NCI-H2196 treated with DMSO at 0.1 percent for 48 hours (cell line): ENCODE data around the gene SOCS2.
"Not testable (repeated sequence)": the region's sequence is repeated elsewhere in the genome, so short reads cannot be mapped to it uniquely, and the experiment has no call there.

Experiments
- DNase-seq: peaks from one replicate; lab custom pipeline; 2025; ENCODE audit not compliant: unreplicated experiment; lab: John Stamatoyannopoulos, UW

SOCS2 gene

DNA sequence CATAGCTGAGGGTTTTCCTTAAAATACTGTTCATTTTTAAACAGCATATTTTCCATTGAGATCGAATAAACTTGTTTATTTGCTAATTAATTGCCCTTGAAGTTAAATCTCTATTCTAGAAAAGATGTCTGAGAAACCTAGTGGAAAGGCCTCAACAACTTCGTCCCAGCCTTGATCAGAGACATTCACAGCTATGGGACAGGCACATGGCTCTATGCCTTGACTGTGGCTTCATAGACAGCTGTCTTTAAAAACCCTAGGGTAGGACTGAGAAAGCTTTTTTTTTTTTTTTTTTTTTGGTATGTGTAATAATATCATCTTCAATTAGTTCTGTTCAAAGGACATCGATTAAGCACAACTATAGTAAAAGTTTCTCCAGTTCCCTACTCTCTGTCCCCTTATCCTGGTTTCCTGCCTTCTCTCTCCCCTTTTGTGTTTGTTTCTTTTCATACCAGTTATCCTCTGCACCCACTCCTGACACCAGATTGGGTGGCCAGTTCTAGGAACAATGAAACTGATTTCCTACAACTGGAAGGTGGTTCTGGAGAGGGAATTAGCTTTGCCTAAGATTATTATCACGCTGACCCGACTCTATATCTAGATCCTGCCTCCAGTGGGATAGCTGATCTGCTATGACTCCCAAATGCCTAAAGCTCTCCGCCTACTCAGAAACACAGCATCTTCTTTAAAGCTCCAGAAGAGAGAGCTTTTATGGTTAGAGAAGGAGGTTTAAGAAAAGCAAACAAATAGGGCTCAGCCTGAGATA, 20.3 kb downstream of the SOCS2 start:
- no peak for DNase-seq

- DNase-seq = no peak
Observed at GRCh38 chr12:93593843-93594242, 21.4 kb downstream of the SOCS2 start.

DNA sequence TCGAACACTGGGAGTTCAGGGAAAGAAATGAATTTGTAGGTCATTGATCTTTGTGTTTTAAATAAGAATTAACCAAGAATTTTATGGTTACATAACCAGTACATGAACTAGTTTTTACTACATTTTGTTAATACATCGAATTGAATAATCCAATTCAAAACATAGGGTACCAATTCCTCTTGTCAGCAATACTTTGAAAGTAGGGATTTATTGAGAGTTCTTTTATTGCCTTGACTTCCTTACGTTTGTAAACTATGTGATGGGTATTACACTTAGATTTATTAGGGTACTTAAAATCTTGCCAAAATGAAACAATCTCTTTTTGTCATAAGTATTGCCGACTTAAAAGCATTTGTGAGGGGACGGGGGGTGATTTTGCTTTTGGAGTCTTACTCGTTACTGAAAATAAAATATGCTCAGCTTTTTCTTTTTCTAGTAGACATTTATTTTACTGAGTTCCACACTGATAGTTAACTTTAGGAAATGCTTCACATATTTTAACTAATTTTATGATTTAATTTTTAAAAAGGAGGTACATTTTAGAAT, 22.4 kb downstream of the SOCS2 start:
- DNase-seq = no peak

DNA sequence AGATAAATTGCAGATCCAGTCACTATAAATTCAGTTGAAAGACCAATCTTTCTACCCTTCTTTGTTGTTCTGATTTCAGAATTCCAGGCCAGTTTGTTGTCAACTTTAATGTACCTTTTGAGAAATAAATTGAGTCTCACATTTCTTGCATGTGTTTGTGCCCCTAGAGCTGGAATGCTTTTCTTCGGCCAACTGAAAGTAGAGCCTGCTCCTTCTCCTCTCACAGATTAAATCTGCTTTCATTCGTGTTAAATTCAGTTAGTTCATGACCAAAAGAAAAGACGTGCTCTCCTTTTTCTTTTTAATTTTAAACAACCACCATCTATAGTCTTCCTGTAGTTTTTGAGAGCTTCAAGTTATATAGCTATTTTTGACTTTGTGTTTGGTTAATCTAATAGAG, 22.9 kb downstream of the SOCS2 start:
- no peak for DNase-seq

- no peak for DNase-seq
Observed at GRCh38 chr12:93597608-93598007, 25.1 kb downstream of the SOCS2 start.

DNA sequence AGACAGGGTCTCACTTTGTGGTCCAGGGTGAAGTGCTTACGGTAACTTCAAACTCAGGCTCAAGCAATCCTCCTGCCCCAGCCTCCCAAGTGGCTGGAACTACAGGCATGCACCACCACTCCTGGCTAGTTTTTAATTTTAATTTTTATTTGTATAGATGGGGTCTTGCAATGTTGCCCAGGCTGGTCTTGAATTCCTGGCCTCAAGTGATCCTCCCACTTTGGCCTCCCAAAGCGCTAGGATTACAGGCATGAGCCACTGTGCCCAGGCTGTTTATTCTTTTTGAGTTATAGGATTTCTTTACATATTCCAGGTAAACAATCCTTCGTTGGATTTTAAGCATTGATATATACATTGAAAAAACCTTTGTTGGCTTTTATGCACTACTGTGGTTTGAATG, 26.7 kb downstream of the SOCS2 start:
- DNase-seq = no peak

DNA sequence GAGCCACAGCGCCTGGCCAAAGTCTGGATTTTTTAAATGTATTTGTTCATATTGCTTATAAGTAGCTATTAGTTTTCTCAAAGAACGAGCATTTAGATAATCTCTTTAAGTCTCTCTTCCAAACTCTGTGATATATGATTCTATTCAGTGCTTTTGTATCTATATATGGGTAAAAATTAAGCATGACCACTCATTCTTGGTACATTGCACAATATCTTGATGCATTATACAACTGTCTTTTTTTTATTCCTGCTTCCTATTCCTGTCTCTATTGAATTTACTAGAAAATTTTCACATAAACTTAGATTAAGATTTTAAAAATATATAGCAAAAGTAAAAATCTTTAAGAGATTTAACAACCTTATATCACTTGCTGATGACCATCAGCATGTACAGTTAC, 29.1 kb downstream of the SOCS2 start:
- DNase-seq = no peak

- no peak for DNase-seq
Observed at GRCh38 chr12:93602897-93603668, 30.6 kb downstream of the SOCS2 start.

DNA sequence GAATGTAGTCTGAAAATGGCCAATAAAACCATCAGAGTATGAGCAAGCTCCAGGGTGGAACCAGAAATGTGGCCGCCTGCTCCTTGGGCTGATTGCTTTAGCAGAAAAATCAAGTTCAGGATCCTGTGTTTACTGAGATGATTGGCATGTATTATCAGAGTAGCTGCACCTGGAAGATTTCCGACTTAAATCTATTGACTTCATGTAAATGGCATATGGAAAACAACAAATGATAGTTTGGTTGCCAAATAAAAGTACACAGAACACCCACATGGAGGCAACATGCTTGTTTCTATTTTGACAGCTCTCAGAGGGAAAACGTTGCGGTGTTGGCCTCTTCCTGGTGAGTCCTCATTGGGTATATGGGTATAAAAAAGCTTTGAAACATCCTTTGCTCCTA, 31.3 kb downstream of the SOCS2 start:
- DNase-seq = no peak

- no peak for DNase-seq
Observed at GRCh38 chr12:93608313-93608712, 35.8 kb downstream of the SOCS2 start.

DNA sequence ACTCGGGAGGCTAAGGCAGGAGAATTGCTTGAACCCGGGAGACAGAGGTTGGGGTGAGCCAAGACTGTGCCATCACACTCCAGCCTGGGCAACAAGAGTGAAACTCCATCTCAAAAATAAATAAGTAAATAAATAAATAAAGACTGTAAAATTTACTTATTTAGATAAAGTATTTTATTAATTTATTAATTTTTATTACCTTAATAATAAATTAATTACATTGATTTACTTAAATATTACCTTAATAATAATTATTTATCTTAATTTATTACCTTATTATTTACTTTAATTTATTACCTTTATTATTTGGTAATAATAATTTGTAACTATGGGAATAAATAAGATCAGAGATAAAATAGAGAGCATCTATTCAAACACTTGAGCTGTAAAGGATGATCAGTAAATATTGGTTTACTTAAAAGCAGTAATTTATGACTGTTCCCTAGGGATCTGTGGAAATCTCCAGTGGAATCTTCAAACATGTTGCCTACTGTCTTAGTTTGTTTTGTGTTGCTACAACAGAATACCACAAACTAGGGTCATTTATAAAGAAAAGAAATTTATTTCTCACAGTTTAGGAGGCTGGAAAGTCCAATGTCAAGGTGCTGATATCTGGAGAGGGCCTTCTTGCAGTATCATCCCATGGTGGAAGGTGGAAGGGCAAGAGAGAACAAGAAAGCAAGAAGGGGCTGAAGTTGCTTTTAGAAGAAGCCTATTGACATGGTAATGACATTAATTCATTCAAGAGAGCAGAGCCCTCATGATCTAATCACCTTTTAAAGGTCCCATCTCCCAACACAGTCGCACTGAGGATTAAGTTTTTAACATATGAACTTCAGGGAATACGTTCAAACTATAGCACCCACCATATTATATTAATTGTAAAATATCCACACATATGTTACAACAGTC, 37.1 kb downstream of the SOCS2 start:
- no peak for DNase-seq

- no peak for DNase-seq
Observed at GRCh38 chr12:93612776-93613175, 40.3 kb downstream of the SOCS2 start.

DNA sequence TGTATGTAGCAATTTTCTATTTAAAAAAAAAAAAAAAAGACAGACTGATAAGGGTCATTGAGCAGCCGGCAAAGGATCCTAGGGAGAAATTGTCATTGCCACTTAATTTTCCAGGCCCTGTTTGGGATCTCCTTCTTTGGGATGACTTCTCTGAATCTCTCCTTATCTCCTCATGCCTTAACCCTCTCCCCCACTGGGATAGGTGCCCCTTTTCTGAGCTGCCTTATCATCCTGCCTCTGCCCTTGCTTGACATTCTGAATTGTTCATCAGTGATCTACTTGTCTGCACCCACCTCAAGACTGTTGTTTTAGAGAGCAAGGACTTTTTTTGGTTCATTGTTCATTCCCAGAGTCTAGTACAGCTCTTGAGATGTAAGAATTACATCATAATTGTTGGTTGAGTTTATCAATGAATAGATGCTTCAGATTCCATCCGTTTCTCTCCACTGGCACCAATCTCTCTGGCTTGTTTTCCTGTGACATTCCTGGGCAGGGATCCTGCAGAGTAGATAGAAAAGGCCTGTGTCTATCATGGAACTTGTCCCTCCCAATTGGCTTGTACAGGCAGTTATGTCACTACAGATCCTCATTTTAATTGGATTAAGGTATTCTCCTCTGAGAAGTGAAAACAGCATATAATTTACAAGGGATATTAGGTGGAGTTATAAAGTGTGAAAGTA, 42.6 kb downstream of the SOCS2 start:
- DNase-seq = no peak

- no peak for DNase-seq
Observed at GRCh38 chr12:93616584-93617101, 44.2 kb downstream of the SOCS2 start.

GRCh38 chr12:93618891-93619410, 46.5 kb downstream of the SOCS2 start:
- DNase-seq = no peak

- DNase-seq = no peak
Observed at GRCh38 chr12:93621986-93622385, 49.5 kb downstream of the SOCS2 start.

DNA sequence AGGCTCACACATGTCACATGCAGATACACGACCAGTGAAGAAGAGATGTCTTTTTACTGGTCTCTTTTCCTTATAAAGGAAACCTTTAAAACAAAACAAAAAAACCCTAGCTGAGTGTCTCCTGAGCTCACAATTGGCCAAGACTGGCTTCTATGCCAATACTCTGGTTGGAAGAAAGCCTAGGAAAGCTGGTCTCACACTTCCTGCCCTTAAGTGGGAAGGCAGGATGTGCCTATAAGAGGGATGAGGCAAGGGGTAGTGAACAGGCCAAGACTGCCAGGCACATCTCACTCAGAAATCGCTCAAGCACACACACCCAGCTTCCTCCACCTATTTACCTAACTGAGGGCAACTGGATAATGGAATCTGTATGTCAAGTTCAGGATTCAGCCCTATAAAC, 50.0 kb downstream of the SOCS2 start:
- no peak for DNase-seq

DNA sequence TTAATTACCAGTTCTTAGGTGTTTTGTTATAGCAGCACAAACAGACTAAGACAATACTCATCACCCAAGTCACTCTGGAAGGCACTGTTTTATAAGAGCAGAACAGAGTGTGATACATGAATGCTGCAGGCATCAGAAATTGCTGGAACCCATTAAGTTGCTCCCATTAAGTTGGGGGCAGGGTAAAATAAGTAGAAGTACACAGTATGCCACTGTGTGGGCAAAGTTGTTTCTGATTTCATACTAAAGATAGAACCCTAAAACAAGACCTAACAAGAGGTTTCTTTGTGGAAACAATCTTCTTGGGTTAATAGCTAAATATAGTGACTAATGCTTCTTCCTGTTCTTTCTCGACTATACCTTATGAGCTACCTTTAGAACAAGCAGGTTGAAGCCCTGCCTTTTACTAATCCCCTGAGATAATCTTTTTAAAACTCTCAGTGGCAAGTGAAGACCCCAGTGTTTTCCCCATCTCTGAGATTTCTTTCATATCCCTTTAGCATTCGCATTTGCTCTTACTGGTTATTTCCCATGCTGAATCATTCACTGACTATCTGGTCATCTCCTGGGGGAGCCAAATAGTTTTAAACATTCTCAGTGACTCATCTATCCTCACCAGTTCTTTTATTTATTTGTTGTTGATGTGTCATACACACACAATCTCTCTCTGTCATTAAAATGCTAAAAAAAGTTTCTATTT, 52.3 kb downstream of the SOCS2 start:
- no peak for DNase-seq

- DNase-seq = not testable (repeated sequence)
Observed at GRCh38 chr12:93625295-93625645, 52.8 kb downstream of the SOCS2 start.

GRCh38 chr12:93626160-93626559, 53.7 kb downstream of the SOCS2 start:
- DNase-seq = no peak
